ENCODE results near the gene BTRC.

The BTRC gene

DNA sequence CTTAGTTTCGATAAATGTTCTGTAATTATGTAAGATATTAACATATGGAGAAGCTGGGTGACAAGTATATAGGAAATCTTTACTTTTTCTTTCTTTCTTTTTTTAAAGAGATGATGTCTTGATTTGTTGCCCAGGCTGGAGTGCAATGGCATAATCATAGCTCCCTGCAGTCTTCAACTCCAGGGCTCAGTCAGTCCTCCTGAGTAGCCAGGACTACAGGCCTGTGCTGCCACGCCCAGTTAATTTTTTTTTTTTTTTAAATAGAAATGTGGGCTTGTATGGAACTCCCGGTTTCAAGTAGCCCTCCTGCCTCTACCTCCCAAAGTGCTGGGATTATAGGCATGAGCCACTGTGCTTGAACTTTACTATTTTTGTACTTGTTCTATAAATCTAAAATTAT, 122.4 kb downstream of the BTRC start:
- Histone ChIP-seq H3K27me3 (ENCODE audit: control insufficient read depth, insufficient read depth, low read length) (no peaks in the 10 kb centered on the region), H3K36me3 (ENCODE audit: control insufficient read depth, insufficient read depth, low read length) (no peaks in the 10 kb centered on the region), H3K9ac (ENCODE audit: low read depth, low read length) (no peak overlapping the region), H3K4me1 (ENCODE audit: control insufficient read depth, insufficient read depth, low read length) (no peaks in the 10 kb centered on the region), H3K9me3 (ENCODE audit: control insufficient read depth, insufficient read depth, low read length) (no peaks in the 10 kb centered on the region), H3K4me3 (ENCODE audit: low read depth, low read length) (no peak overlapping the region)

DNA sequence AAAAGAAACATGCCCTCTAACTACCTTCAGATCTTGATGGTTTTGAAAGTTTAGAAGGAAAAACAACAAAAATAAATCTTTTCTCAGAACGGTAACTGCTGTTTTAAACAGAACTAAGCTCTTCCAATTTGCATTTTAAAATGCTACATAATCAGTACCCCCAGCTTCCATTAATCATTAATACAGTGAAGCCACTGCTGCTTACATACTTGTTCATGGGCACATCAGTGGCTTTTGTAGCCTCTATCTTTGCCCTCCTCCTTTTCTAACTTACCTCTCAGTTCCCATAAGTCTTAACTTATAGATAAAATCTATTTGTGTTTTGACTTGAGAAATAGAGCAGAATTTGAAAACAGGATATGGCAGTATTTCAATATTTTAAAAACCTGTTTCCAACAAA, 125.0 kb downstream of the BTRC start:
- Histone ChIP-seq H3K36me3 (ENCODE audit: control insufficient read depth, insufficient read depth, low read length) (no peaks in the 10 kb centered on the region), H3K9ac (ENCODE audit: low read depth, low read length) (no peak overlapping the region), H3K27me3 (ENCODE audit: control insufficient read depth, insufficient read depth, low read length) (no peaks in the 10 kb centered on the region), H3K4me1 (ENCODE audit: control insufficient read depth, insufficient read depth, low read length) (no peaks in the 10 kb centered on the region), H3K4me3 (ENCODE audit: low read depth, low read length) (no peak overlapping the region), H3K9me3 (ENCODE audit: control insufficient read depth, insufficient read depth, low read length) (no peaks in the 10 kb centered on the region)

DNA sequence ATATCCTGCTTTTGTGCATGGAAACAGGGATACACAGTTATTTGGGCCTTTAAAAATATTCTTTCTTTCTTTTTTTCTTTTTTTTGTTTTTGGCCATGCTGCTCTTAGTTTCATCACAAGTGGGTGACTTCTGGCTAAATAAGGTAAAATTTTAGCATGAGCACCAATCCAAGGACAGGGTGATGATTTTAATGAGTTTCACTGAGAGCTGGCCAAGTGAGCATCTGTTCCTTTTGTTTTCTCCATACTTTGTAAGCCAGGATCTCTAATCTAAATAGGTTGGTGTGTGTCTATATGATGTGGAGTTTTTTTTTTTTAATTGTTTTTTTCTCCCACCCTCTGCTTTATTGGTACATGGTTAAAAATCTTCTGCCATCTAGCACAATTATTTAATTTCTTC, 127.3 kb downstream of the BTRC start:
- Histone ChIP-seq H3K9ac (ENCODE audit: low read depth, low read length) (no peak overlapping the region), H3K36me3 (ENCODE audit: control insufficient read depth, insufficient read depth, low read length) (no peaks in the 10 kb centered on the region), H3K4me1 (ENCODE audit: control insufficient read depth, insufficient read depth, low read length) (peaks cover 6% of the 10 kb centered on the region), H3K4me3 (ENCODE audit: low read depth, low read length) (no peak overlapping the region), H3K9me3 (ENCODE audit: control insufficient read depth, insufficient read depth, low read length) (no peaks in the 10 kb centered on the region), H3K27me3 (ENCODE audit: control insufficient read depth, insufficient read depth, low read length) (no peaks in the 10 kb centered on the region)

- Histone ChIP-seq H3K27me3 (ENCODE audit: control insufficient read depth, insufficient read depth, low read length) (no peaks in the 10 kb centered on the region), H3K4me1 (ENCODE audit: control insufficient read depth, insufficient read depth, low read length) (peaks cover 11% of the 10 kb centered on the region), H3K9me3 (ENCODE audit: control insufficient read depth, insufficient read depth, low read length) (no peaks in the 10 kb centered on the region), H3K36me3 (ENCODE audit: control insufficient read depth, insufficient read depth, low read length) (no peaks in the 10 kb centered on the region), H3K4me3 (ENCODE audit: low read depth, low read length) (no peak overlapping the region), H3K9ac (ENCODE audit: low read depth, low read length) (no peak overlapping the region)
Observed at GRCh38 chr10:101482568-101482967, 128.6 kb downstream of the BTRC start.

DNA sequence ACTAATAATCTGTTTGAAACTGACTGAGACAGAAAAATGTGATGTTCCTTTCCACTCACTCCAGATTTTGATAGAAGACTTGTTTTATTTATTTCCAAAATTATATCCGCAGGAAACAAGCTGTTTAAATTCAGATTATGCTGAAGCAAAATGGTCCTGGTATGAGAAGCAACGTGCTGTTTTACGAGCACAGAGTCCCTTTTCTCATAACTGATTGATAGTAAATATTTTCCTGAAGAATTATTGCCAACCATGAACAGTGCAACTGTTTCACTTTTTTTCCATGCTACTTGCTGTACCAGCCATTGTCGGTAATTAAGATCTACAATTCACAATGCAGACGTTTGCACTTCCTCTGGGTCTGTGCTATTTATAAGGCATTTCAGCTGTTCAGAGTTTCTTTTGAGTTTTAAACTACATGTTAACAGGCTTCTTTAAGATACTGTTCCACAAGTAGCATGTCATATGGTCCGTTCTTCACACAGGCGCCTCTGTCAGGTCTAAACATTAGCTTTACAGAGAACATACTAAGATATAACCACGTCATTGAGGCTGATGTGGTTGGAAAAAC, 130.3 kb downstream of the BTRC start:
- H3K36me3 ChIP-seq (ENCODE audit: control insufficient read depth, insufficient read depth, low read length): no peaks in the 10 kb centered on the region
- no peaks in the 10 kb centered on the region for H3K9me3 ChIP-seq (ENCODE audit: control insufficient read depth, insufficient read depth, low read length)
- H3K27me3 ChIP-seq (ENCODE audit: control insufficient read depth, insufficient read depth, low read length): no peaks in the 10 kb centered on the region
- H3K4me3 ChIP-seq (ENCODE audit: low read depth, low read length): no peak overlapping the region
- H3K9ac ChIP-seq (ENCODE audit: low read depth, low read length): no peak overlapping the region
- H3K4me1 ChIP-seq (ENCODE audit: control insufficient read depth, insufficient read depth, low read length): peaks cover 14% of the 10 kb centered on the region

- Histone ChIP-seq H3K4me1 (ENCODE audit: control insufficient read depth, insufficient read depth, low read length) (peaks cover 23% of the 10 kb centered on the region), H3K9ac (ENCODE audit: low read depth, low read length) (no peak overlapping the region), H3K36me3 (ENCODE audit: control insufficient read depth, insufficient read depth, low read length) (no peaks in the 10 kb centered on the region), H3K9me3 (ENCODE audit: control insufficient read depth, insufficient read depth, low read length) (no peaks in the 10 kb centered on the region), H3K4me3 (ENCODE audit: low read depth, low read length) (no peak overlapping the region), H3K27me3 (ENCODE audit: control insufficient read depth, insufficient read depth, low read length) (no peaks in the 10 kb centered on the region)
Observed at GRCh38 chr10:101485207-101485606, 131.2 kb downstream of the BTRC start.

- H3K36me3 ChIP-seq (ENCODE audit: control insufficient read depth, insufficient read depth, low read length): no peaks in the 10 kb centered on the region
- H3K27me3 ChIP-seq (ENCODE audit: control insufficient read depth, insufficient read depth, low read length): no peaks in the 10 kb centered on the region
- H3K9ac ChIP-seq (ENCODE audit: low read depth, low read length): peak overlapping the region; percentile 58
- peak overlapping the region; percentile 50 for H3K4me3 ChIP-seq (ENCODE audit: low read depth, low read length)
- peaks cover 24% of the 10 kb centered on the region for H3K4me1 ChIP-seq (ENCODE audit: control insufficient read depth, insufficient read depth, low read length)
- H3K9me3 ChIP-seq (ENCODE audit: control insufficient read depth, insufficient read depth, low read length): no peaks in the 10 kb centered on the region
Observed at GRCh38 chr10:101485681-101486554, 132.0 kb downstream of the BTRC start.

DNA sequence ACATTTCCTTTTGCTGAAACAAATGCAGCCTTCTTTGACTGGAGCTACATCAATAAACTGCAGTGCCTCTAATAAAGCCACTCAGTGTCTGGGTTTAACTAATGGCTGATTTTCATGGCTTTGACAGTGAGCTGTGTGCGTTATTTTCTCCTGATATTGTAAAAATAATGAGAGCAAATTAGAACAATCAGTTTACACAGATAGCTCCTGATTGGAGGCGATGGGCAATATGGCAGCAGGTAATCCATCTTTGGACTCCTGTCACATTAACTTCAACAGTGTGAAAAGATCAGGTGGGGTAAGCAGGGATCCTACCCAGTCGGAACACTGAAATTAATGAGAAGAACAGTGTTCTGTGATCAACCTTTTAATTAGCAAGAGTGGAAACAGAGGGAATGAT, 133.4 kb downstream of the BTRC start:
- Histone ChIP-seq H3K4me1 (ENCODE audit: control insufficient read depth, insufficient read depth, low read length) (peaks cover 24% of the 10 kb centered on the region), H3K9me3 (ENCODE audit: control insufficient read depth, insufficient read depth, low read length) (no peaks in the 10 kb centered on the region), H3K27me3 (ENCODE audit: control insufficient read depth, insufficient read depth, low read length) (no peaks in the 10 kb centered on the region), H3K4me3 (ENCODE audit: low read depth, low read length) (no peak overlapping the region), H3K9ac (ENCODE audit: low read depth, low read length) (no peak overlapping the region), H3K36me3 (ENCODE audit: control insufficient read depth, insufficient read depth, low read length) (no peaks in the 10 kb centered on the region)

- Histone ChIP-seq H3K4me1 (ENCODE audit: control insufficient read depth, insufficient read depth, low read length) (peaks cover 24% of the 10 kb centered on the region), H3K27me3 (ENCODE audit: control insufficient read depth, insufficient read depth, low read length) (no peaks in the 10 kb centered on the region), H3K9me3 (ENCODE audit: control insufficient read depth, insufficient read depth, low read length) (no peaks in the 10 kb centered on the region), H3K4me3 (ENCODE audit: low read depth, low read length) (no peak overlapping the region), H3K9ac (ENCODE audit: low read depth, low read length) (no peak overlapping the region), H3K36me3 (ENCODE audit: control insufficient read depth, insufficient read depth, low read length) (no peaks in the 10 kb centered on the region)
Observed at GRCh38 chr10:101489355-101489754, 135.4 kb downstream of the BTRC start.

GRCh38 chr10:101490026-101490425, 136.1 kb downstream of the BTRC start:
- H3K4me1 ChIP-seq (ENCODE audit: control insufficient read depth, insufficient read depth, low read length): peaks cover 24% of the 10 kb centered on the region
- H3K27me3 ChIP-seq (ENCODE audit: control insufficient read depth, insufficient read depth, low read length): no peaks in the 10 kb centered on the region
- H3K4me3 ChIP-seq (ENCODE audit: low read depth, low read length): no peak overlapping the region
- H3K9ac ChIP-seq (ENCODE audit: low read depth, low read length): no peak overlapping the region
- H3K36me3 ChIP-seq (ENCODE audit: control insufficient read depth, insufficient read depth, low read length): no peaks in the 10 kb centered on the region
- H3K9me3 ChIP-seq (ENCODE audit: control insufficient read depth, insufficient read depth, low read length): no peaks in the 10 kb centered on the region

DNA sequence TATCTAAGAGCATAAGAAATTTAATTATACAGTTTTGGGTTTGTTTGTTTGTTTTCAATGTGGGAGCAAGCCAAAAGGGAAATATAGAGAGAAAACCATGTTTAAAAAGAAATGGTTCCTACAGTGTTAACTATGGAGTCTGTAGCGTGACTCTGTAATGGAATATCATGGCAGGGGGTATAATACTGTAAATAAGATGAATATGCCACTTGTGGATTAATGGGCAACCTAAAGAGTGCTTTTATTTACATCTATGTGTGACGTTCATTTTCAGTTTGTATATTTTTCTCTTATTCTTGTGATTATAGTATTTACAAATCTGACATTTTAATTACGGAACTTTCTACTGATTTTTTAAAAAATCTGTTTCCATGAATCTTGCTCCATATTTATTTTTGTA, 138.2 kb downstream of the BTRC start:
- no peaks in the 10 kb centered on the region for H3K9me3 ChIP-seq (ENCODE audit: control insufficient read depth, insufficient read depth, low read length)
- peaks cover 14% of the 10 kb centered on the region for H3K4me1 ChIP-seq (ENCODE audit: control insufficient read depth, insufficient read depth, low read length)
- no peaks in the 10 kb centered on the region for H3K27me3 ChIP-seq (ENCODE audit: control insufficient read depth, insufficient read depth, low read length)
- H3K4me3 ChIP-seq (ENCODE audit: low read depth, low read length): no peak overlapping the region
- H3K36me3 ChIP-seq (ENCODE audit: control insufficient read depth, insufficient read depth, low read length): no peaks in the 10 kb centered on the region
- no peak overlapping the region for H3K9ac ChIP-seq (ENCODE audit: low read depth, low read length)

DNA sequence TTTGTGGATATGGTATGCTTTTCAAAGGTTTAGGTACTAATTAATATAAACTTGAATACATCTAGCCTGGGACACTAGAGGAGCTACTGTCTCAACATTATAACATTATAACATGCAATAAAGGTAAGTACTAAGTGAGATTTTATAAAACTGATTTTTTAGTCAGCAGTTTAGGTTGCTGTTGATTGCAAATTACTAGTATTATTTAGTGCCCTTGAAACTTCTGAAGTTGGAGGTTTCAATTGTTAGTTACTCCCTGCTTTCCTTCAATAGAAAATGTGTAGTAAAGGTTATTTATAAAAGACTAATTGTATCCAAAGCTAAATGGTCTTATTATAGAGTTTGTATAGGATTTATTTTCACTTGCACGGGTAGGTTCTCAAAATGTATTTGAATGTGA, 138.8 kb downstream of the BTRC start:
- no peak overlapping the region for H3K9ac ChIP-seq (ENCODE audit: low read depth, low read length)
- H3K9me3 ChIP-seq (ENCODE audit: control insufficient read depth, insufficient read depth, low read length): no peaks in the 10 kb centered on the region
- H3K4me3 ChIP-seq (ENCODE audit: low read depth, low read length): no peak overlapping the region
- no peaks in the 10 kb centered on the region for H3K27me3 ChIP-seq (ENCODE audit: control insufficient read depth, insufficient read depth, low read length)
- H3K36me3 ChIP-seq (ENCODE audit: control insufficient read depth, insufficient read depth, low read length): no peaks in the 10 kb centered on the region
- peaks cover 10% of the 10 kb centered on the region for H3K4me1 ChIP-seq (ENCODE audit: control insufficient read depth, insufficient read depth, low read length)

All from iPS-15b (cell line).